SJCRH30 (cell line): ENCODE data around the gene GPLD1. TPM values are rescaled to one million over a fixed set of nuclear protein-coding genes. Genes with fewer than 3 reads are reported as not detected.

Source experiments
- total RNA-seq: library from RNA; depleted of rRNA; stranded (reverse); fragments of >200 nt; shearing (Covaris generic); gene quantifications from 2 replicates; pipeline ENCODE4 v1.2.3, GENCODE V29; 2014; rRNA removed

Gene GPLD1
- total RNA-seq, 1 experiment from 2014 or later, result 0.59 TPM

Other genes starting within 250 kb of the GPLD1 start
- 0.02 and 0.05 TPM in 2 replicates for gene DCDC2, start 131.5 kb downstream of the GPLD1 start, total RNA-seq
- 14.4 and 14.8 TPM in 2 replicates for gene MRS2, start 86.6 kb downstream of the GPLD1 start, total RNA-seq
- gene ALDH5A1, start 5.4 kb upstream of the GPLD1 start, total RNA-seq, result 1.6 and 2.4 TPM in 2 replicates
- gene KIAA0319, start 156.6 kb upstream of the GPLD1 start, total RNA-seq, result not detected in 2 replicates
- gene TDP2, start 177.3 kb upstream of the GPLD1 start, total RNA-seq, result 19.9 and 20.2 TPM in 2 replicates
- gene ACOT13, start 177.5 kb upstream of the GPLD1 start, total RNA-seq, result 8.6 and 10.1 TPM in 2 replicates
- gene C6orf62, start 229.6 kb upstream of the GPLD1 start, total RNA-seq, result 50.1 and 51.2 TPM in 2 replicates